Effector CD8-positive, alpha-beta T cell (primary cell): ENCODE measurements around the gene SPRY2.
"Not testable (repeated sequence)": the region's sequence is repeated elsewhere in the genome, so short reads cannot be mapped to it uniquely, and the experiment has no call there.

Source experiments
- DNase-seq: peaks from one replicate; lab custom pipeline; 2025; lab: John Stamatoyannopoulos, UW
- total RNA-seq, 4 experiments: gene quantifications; one replicate each; lab custom pipeline; 2026; lab: John Stamatoyannopoulos, UW

The SPRY2 gene
- 1.9 to 35.1 (median 9.8) reads per million in 4 experiments for total RNA-seq

DNA sequence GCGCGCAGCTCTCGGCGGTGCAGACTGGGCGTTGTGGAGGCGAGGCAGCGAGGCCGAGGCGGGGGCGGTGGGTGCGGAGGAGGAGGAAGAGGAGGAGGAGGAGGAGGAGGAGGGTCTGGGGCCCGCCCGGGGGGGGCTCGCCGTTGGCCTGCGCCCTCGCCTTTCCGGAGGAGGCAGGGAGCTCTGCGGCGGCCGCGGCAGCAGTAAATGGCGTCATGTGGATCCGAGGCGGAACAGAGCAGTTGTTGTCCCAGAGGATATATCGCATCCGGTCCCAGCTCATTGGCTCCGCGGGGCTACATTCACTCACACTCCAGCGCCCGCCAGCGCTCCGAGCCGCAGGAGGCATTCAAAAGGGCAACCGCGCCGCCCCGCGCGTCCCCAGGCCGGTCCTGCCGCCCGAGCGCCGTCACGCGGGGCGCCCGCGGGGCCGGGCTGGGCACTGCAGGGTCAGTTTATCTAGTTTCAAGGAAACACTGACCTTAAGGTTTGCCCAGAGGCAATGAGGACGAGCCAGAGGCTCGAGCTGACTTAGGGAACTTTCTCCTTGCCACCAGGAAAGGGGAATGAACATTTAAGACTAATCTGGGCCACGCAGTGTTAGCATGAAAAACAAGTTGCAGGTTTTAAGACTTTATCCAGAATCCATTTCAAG is at the start of gene SPRY2:
TSS of gene SPRY2 (minus strand) at position 26 of the 655 bp plus-strand sequence. CDS start 3,421 bp downstream, outside the sequence.
- no peak for DNase-seq

DNA sequence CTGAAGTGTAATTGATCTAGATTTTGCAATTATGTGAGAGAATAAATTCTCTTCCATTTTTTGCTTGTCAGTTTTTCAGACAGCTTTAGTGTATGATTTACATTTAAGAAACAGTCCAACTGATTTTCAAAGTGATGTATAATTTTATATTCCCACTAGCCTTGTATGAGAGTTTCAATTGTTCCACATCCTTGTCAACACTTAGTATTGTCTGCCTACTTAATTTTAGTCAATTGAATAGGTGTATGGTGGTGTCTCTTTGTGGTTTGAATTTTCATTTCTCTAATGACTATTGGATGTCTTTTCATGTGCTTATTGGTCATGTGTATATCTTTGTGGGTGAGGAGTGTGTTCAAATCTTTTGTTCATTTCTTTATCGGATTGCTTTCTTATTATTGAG is 49.4 kb upstream of the SPRY2 start:
- no peak for DNase-seq

DNA sequence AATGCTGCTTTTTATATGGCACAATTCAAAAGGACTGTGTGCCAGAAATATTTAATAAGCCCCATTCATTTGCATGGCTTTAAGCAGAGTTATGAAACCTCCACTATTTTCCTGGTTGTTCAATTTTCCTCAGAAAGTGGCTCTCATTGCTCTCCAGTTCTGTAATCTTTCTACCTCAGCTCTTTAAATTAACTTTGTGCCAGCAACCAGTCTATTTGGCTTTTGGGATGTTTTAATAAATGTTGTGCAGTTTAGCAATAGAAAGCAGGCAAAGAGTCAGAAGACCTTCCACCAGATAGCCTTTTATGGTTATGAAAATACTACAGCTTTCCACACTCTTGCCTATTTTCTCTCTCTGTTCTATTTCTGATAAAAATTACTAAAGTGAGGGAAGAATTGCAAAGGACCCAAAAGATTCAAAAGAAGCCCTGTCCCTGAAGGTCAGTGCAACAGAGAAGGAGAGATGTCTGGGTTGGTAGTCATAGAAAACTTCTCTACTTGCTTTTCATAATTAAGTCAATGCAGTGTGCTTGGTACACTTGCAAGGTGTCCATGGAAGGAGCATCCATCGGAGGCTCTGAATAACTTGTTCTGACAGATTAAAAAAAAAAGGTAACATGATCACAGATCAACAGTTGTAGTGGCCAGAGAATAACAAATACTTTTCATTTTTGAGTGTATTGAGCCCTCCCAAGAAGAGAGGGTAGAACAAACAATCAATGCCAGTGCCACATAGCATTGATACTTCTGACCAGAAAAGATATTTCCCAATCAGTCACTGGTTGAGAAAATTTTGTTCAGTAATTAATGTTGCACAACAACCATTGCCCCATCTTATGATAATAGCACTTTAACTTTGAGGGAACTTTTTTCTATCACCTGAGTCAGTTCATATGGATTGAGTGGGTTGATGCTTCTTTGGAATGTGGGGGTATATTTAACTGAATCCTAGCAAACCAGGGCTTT is 48.4 kb upstream of the SPRY2 start:
- DNase-seq: no peak

GRCh38 chr13:80388506-80388905 is 47.6 kb upstream of the SPRY2 start:
- no peak for DNase-seq

GRCh38 chr13:80386592-80386991 is 45.7 kb upstream of the SPRY2 start:
- no peak for DNase-seq

- no peak for DNase-seq
Observed at GRCh38 chr13:80386002-80386401, 45.1 kb upstream of the SPRY2 start.

DNA sequence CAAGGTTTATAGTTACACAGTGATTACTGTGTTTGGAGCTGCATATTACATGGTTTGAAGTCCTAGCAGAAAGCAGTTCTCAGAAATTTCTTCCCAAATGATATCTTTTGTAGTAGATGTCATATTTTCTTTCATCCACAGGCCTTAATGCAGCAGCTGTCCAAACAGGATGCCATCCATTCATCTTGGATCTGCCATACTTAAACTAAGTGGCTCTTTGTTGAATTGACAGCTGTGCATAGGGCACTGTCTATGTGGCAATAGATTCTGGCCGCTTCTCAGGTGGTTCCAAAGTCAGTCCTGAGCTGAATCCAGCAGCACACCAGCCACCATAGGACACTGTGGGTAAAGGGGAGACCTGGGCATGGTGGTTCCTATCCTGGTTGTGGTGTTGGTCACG is 41.6 kb upstream of the SPRY2 start:
- no peak for DNase-seq

- DNase-seq: no peak
Observed at GRCh38 chr13:80379245-80379644, 38.3 kb upstream of the SPRY2 start.

- DNase-seq: no peak
Observed at GRCh38 chr13:80376554-80376953, 35.6 kb upstream of the SPRY2 start.

- DNase-seq: no peak
Observed at GRCh38 chr13:80374901-80375300, 34.0 kb upstream of the SPRY2 start.

GRCh38 chr13:80374444-80374843 is 33.5 kb upstream of the SPRY2 start:
- no peak for DNase-seq

DNA sequence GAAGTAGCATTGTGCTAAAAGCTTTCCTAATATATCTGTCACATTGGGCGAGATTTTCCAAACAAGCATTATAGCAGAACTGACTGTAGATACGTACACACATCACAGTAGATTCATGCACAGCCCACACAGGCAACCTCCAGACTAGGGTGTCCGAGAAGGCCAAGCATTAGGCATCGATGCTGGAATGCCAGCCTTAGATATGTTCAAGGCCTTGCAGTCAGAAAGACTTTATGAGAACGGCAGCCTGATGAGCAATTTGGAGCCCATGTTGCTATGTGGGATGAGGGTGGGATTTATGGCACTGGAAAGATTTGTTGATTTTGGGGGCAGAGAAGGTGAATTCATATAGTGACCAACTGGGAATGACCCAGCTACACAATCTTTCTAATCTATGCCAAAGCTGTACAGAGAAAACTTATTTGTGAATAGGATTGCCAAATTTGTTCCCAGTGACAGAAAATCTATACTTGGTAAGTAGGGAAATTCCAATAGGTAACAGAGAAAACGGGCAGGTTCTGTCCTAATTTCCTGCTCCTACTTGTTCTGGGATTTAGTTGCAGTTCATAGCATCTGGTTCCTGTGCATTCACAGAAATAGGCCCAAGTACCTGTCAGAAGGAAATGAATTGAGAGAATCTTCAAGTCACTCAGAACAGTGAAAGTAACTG is 31.0 kb upstream of the SPRY2 start:
- DNase-seq: no peak

GRCh38 chr13:80367473-80367872 is 26.5 kb upstream of the SPRY2 start:
- no peak for DNase-seq

DNA sequence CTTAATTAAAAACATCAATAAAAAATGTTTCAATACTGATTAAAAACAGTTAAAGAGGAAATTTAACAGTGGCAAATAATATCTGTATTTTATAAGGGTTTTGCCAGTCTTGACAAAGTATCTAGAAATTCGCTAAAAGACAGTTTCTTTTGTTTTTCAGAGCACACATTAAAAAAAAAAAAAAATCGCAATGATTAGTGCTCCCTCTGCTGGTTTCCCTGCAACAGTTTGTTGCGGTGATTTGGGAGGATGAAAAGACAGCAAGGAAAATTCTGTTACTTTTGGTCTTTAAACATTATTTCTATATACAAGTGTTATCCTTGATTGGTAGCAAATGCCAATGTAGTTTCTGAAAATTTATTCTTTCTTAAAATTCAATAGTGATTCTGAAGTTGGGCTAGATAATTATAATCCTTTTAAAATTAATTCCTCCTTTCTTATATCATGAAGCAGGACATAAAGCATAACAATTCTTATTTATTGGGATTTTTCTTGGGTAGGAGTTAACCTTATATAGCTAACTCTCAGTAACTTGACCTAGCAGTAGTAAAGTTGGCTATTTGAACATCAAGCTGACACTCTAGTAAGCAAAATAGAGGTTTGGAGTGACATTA is 23.1 kb upstream of the SPRY2 start:
- no peak for DNase-seq

- DNase-seq: no peak
Observed at GRCh38 chr13:80362481-80362880, 21.6 kb upstream of the SPRY2 start.

GRCh38 chr13:80361883-80362327 is 21.0 kb upstream of the SPRY2 start:
- no peak for DNase-seq

GRCh38 chr13:80361298-80361697 is 20.4 kb upstream of the SPRY2 start:
- no peak for DNase-seq

GRCh38 chr13:80360453-80360800 is 19.5 kb upstream of the SPRY2 start:
- DNase-seq: no peak

- DNase-seq: no peak
Observed at GRCh38 chr13:80359778-80360452, 19.0 kb upstream of the SPRY2 start.

DNA sequence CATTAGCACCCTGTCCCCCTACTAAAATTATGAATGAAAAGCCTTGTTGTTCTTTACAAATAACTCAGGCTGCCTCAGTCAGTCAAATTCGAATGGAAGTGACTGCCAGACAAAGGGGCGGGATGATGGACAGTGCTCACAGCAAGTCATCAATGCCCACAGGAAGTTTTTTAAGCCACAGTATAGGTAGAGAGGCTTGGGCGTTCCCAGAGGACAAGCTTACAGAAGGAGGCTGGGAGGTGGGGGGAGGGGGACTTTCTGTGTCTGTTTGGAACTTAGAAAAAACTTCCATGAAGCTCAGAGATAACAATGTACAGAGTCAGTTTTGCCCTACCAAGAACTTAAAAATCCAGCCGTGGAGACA is 18.5 kb upstream of the SPRY2 start:
- DNase-seq: no peak

- DNase-seq: not testable (repeated sequence)
Observed at GRCh38 chr13:80355496-80356094, 14.7 kb upstream of the SPRY2 start.
